ENCODE measurements around the gene IL9R.
"Not testable (repeated sequence)": the region's sequence is repeated elsewhere in the genome, so short reads cannot be mapped to it uniquely, and the experiment has no call there.

IL9R gene

GRCh38 chrX:155997436-155997835 lies at the start of gene IL9R:
TSS of gene IL9R (plus strand) at chrX:155997696. CDS start at chrX:155997760, 64 bp downstream.
- DNase-seq (ENCODE audit: low spot score): no peak

GRCh38 chrX:155949098-155949497 lies 48.4 kb upstream of the IL9R start:
- DNase-seq (ENCODE audit: low spot score): no peak

- no peak for DNase-seq (ENCODE audit: low spot score)
These were observed 46.2 kb upstream of the IL9R start for GRCh38 chrX:155951237-155951789.

GRCh38 chrX:155953055-155953454 lies 44.4 kb upstream of the IL9R start:
- DNase-seq (ENCODE audit: low spot score): no peak

GRCh38 chrX:155954793-155955192 lies 42.7 kb upstream of the IL9R start:
- no peak for DNase-seq (ENCODE audit: low spot score)

GRCh38 chrX:155956099-155956498 lies 41.4 kb upstream of the IL9R start:
- DNase-seq (ENCODE audit: low spot score): no peak

GRCh38 chrX:155956649-155957048 lies 40.8 kb upstream of the IL9R start:
- DNase-seq (ENCODE audit: low spot score): no peak

- no peak for DNase-seq (ENCODE audit: low spot score)
These were observed 39.7 kb upstream of the IL9R start for GRCh38 chrX:155957843-155958242.

GRCh38 chrX:155959018-155959587 lies 38.4 kb upstream of the IL9R start:
- no peak for DNase-seq (ENCODE audit: low spot score)

GRCh38 chrX:155962906-155963305 lies 34.6 kb upstream of the IL9R start:
- peak; percentile 22 for DNase-seq (ENCODE audit: low spot score)

GRCh38 chrX:155966876-155967275 lies 30.6 kb upstream of the IL9R start:
- DNase-seq (ENCODE audit: low spot score): peak; percentile 16

- no peak for DNase-seq (ENCODE audit: low spot score)
These were observed 29.7 kb upstream of the IL9R start for GRCh38 chrX:155967653-155968325.

- no peak for DNase-seq (ENCODE audit: low spot score)
These were observed 29.2 kb upstream of the IL9R start for GRCh38 chrX:155968326-155968661.

GRCh38 chrX:155968791-155969190 lies 28.7 kb upstream of the IL9R start:
- DNase-seq (ENCODE audit: low spot score): no peak

GRCh38 chrX:155971658-155972057 lies 25.8 kb upstream of the IL9R start:
- DNase-seq (ENCODE audit: low spot score): not testable (repeated sequence)

- DNase-seq (ENCODE audit: low spot score): not testable (repeated sequence)
These were observed 25.3 kb upstream of the IL9R start for GRCh38 chrX:155972241-155972640.

- DNase-seq (ENCODE audit: low spot score): no peak
These were observed 14.2 kb upstream of the IL9R start for GRCh38 chrX:155983326-155983725.

GRCh38 chrX:155985208-155985607 lies 12.3 kb upstream of the IL9R start:
- DNase-seq (ENCODE audit: low spot score): no peak

- not testable (repeated sequence) for DNase-seq (ENCODE audit: low spot score)
These were observed 10.5 kb upstream of the IL9R start for GRCh38 chrX:155986995-155987394.

- no peak for DNase-seq (ENCODE audit: low spot score)
These were observed 8.6 kb upstream of the IL9R start for GRCh38 chrX:155988859-155989258.

GRCh38 chrX:155993421-155993820 lies 4.1 kb upstream of the IL9R start:
- DNase-seq (ENCODE audit: low spot score): no peak

- DNase-seq (ENCODE audit: low spot score): no peak
These were observed 2.1 kb upstream of the IL9R start for GRCh38 chrX:155995321-155995875.

GRCh38 chrX:155998116-155998515 lies 620 bp downstream of the IL9R start:
- no peak for DNase-seq (ENCODE audit: low spot score)
